ENCODE measurements around the gene ITGB1. TPM values are rescaled to one million over a fixed set of nuclear protein-coding genes. Genes with fewer than 3 reads are reported as not detected.
"Not testable (repeated sequence)": the region's sequence is repeated elsewhere in the genome, so short reads cannot be mapped to it uniquely, and the experiment has no call there.

ITGB1 gene
- 100 to 1,000 TPM in 3 of 4 donors, 10 to 100 TPM in 1; 57.8 to 256 (median 162) TPM for total RNA-seq

DNA sequence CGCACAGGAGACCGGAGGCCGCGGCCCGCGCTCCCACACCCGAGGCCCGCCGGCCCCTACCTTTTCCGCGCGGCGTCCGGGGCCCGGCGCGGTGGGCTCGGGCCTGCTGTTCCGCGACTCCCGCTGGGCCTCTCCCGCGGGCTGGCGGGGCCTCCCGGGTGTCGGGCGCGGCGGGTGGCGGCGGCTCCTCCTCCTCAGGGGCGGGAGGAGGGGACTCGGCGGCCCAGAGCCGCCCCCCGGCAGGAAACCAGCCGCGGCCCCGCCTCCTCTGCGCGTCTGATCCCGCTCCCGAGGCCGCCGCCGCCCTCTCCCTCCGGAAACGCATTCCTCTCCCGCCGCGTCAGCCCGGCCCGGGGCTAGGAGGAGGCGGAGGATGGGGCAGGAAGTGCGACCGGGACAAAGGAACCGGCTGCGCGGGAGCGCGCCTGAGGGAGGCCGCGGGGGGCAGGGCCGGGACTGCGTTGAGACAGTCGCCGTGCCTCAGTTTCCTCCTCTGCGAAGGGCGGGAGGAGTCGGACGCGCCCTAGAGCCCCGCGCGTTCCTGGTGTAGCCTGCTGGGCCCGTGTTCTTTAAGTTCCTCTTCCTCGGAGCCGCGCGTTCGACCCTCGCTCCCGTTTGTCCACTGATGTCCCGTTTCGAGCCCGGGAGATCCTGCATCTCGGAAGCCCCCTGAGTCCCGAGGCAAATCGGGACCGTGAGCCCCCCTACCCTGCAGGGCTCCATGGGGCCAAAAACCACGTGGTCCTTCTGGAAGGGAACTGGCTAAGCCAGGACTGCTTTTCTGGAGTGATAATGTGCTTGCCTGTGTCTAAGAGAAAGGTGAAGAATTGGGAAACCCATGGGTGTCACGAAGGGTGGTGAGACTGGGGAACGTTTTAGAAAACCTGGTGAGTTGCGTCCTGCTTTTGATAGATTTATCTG lies at the start of gene ITGB1:
Gene ITGB1, minus strand, starts transcription at position 146 of the 921 bp plus-strand sequence. CDS start 22,672 bp downstream, outside the sequence.
- Histone ChIP-seq H3K27ac (peak within 1 kb of the TSS; percentile 83 to 97 (median 92)), H3K9me3 (no peaks in the 10 kb centered on the region), H3K27me3 (no peaks in the 10 kb centered on the region), H3K4me3 (peak within 1 kb of the TSS; percentile 74 to 96 (median 82)), H3K4me1 (peaks cover 0 to 37% (median 5%) of the 10 kb centered on the region in 4 donors), H3K36me3 (no peaks in the 10 kb centered on the region)
- peak; percentile 91 to 98 for TF ChIP-seq POLR2A (IDR thresholded peaks at IDR 0.05)
- TF ChIP-seq, protein P1, sequence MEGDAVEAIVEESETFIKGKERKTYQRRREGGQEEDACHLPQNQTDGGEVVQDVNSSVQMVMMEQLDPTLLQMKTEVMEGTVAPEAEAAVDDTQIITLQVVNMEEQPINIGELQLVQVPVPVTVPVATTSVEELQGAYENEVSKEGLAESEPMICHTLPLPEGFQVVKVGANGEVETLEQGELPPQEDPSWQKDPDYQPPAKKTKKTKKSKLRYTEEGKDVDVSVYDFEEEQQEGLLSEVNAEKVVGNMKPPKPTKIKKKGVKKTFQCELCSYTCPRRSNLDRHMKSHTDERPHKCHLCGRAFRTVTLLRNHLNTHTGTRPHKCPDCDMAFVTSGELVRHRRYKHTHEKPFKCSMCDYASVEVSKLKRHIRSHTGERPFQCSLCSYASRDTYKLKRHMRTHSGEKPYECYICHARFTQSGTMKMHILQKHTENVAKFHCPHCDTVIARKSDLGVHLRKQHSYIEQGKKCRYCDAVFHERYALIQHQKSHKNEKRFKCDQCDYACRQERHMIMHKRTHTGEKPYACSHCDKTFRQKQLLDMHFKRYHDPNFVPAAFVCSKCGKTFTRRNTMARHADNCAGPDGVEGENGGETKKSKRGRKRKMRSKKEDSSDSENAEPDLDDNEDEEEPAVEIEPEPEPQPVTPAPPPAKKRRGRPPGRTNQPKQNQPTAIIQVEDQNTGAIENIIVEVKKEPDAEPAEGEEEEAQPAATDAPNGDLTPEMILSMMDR (IDR thresholded peaks at IDR 0.05): no peak
- DNase-seq: peak; percentile 81 to 98 (median 96)

DNA sequence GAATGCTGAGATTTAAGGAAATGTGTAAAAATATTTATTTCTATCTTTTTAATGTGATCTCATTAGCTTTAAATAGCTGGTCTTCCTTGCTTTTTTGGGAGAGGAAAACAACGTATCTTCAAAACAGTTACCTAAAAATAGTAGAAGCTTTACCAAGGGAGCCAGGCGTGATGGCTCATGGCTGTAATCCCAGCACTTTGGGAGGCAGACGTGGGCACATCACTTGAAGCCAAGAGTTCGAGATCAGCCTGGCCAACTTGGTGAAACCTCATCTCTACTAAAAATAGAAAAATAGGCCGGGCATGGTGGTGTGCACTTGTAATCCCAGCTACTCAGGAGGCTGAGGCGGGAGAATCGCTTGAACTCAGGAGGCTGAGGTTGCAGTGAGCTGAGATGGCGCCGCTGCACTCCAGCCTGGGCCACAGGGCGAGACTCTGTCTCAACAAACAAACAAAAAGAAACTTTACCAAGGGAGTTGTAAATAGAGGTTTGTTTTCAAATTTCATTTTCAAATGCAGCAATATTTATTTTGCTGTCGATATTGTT lies 48.4 kb upstream of the ITGB1 start:
- H3K4me3 ChIP-seq: no peak overlapping the region
- no peaks in the 10 kb centered on the region for H3K27me3 ChIP-seq
- H3K4me1 ChIP-seq: peaks cover 0 to 10% (median 3%) of the 10 kb centered on the region in 4 donors
- TF ChIP-seq, protein P1 (IDR thresholded peaks at IDR 0.05): no peak
- TF ChIP-seq POLR2A (IDR thresholded peaks at IDR 0.05): no peak
- DNase-seq: no peak
- no peaks in the 10 kb centered on the region for H3K9me3 ChIP-seq
- peak overlapping the region in 2 of 4 donors; percentile 25 to 88 for H3K27ac ChIP-seq
- H3K36me3 ChIP-seq: no peaks in the 10 kb centered on the region

- peak overlapping the region; percentile 40 to 57 (median 47) for H3K4me3 ChIP-seq
- peak; percentile 19 to 75 (median 75) for DNase-seq
Observed at GRCh38 chr10:33005322-33006301, 47.6 kb upstream of the ITGB1 start.

DNA sequence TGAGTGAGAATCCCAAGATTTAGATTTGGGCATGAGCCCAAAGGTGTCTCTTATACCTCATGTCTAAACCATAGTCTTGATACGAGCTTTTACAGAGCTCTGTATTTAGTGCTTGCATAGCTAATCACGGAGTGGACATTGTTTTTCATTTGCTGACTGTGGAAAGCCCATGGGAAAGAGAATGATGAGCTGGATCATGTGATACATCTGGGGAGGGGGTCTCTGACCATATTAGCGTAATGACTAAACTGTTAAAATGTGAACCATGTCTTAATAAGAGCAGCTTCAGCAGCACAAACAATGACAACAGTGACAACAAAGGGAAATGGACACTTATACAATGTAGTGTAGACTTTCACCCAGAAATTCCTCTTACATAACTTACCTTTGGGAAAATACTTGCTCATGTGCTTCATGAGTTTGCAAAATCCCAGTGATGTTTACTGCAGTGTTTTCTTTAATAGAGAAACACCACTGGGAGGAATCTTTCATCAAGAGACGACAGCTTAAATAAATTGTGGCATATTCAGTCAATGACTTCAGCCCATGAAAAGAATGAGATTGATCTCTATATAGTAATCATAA lies 44.0 kb upstream of the ITGB1 start:
- DNase-seq: no peak
- H3K4me3 ChIP-seq: no peak overlapping the region
- H3K36me3 ChIP-seq: no peaks in the 10 kb centered on the region
- H3K27ac ChIP-seq: no peak overlapping the region
- TF ChIP-seq, protein P1 (IDR thresholded peaks at IDR 0.05): no peak
- no peak for TF ChIP-seq POLR2A (IDR thresholded peaks at IDR 0.05)
- no peaks in the 10 kb centered on the region for H3K9me3 ChIP-seq
- peaks cover 0 to 10% (median 3%) of the 10 kb centered on the region in 4 donors for H3K4me1 ChIP-seq
- H3K27me3 ChIP-seq: no peaks in the 10 kb centered on the region

More at GRCh38 chr10:33005322-33006301, 47.6 kb upstream of the ITGB1 start:
- Histone ChIP-seq H3K9me3 (no peaks in the 10 kb centered on the region), H3K4me1 (peaks cover 0 to 10% (median 3%) of the 10 kb centered on the region in 4 donors), H3K27ac (peak overlapping the region; percentile 31 to 88 (median 36)), H3K36me3 (no peaks in the 10 kb centered on the region), H3K27me3 (no peaks in the 10 kb centered on the region)
- TF ChIP-seq POLR2A (IDR thresholded peaks at IDR 0.05): peak in 1 of 2 donors; percentile 15
- TF ChIP-seq, protein P1 (IDR thresholded peaks at IDR 0.05): no peak

DNA sequence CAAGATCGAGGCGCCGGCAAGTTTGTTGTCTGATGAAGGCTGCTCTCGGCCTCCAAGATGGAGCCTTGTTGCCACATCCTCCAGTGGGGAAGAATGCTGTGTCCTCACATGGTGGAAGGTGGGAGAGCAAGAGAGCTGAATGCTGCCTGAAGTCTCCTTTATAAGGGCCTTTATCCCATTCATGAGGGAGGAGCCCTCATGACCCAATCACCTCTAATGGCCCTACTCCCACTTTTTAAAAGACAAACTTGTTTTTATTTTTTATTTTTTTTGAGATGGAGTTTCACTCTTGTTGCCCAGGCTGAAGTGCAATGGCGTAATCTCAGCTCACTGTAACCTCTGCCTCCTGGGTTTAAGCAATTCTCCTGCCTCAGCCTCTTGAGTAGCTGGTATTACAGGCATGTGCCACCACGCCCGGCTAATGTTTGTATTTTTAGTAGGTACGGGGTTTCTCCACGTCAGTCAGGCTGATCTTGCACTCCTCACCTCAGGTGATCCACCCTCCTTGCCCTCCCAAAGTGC lies 40.1 kb upstream of the ITGB1 start:
- DNase-seq, H3K27ac ChIP-seq: not testable (repeated sequence)

More for the DNA sequence above, 40.1 kb upstream of the ITGB1 start:
- not testable (repeated sequence) for H3K27me3 ChIP-seq, H3K36me3 ChIP-seq, H3K4me3 ChIP-seq, H3K9me3 ChIP-seq, H3K4me1 ChIP-seq
